SK-N-SH (cell line): Measurements from ENCODE around the gene SMAP2.

Source experiments
- CHD2 ChIP-seq: fragments of 150-350 bp; IDR thresholded peaks from 2 replicates; pipeline ENCODE4 v1.6.1; 2018; ENCODE audit warnings: low read length; ENCODE audit not compliant: partially characterized antibody
- CTCF ChIP-seq: fragments of 200-600 bp; sonication (generic); IDR thresholded peaks from 2 replicates; pipeline ENCODE4 v1.6.1; 2017; ENCODE audit warnings: antibody characterized with exemption, mild to moderate bottlenecking, moderate library complexity
- EP300 ChIP-seq, 2 experiments: IDR thresholded peaks; 2 replicates each; pipeline versions ENCODE4 v1.4.0 to v1.6.1; 2012; ENCODE audit warnings: borderline replicate concordance in 1 of 2, low read depth in 1 of 2, low read length in 1 of 2
- EZH2phosphoT487 ChIP-seq: fragments of 200-600 bp; sonication (generic); IDR thresholded peaks from 2 replicates; pipeline ENCODE4 v1.6.1; 2017; ENCODE audit warnings: low read depth, mixed run types, mild to moderate bottlenecking, antibody characterized with exemption, moderate library complexity, borderline replicate concordance
- MXI1 ChIP-seq: IDR thresholded peaks from 2 replicates; pipeline ENCODE4 v1.6.1; 2012; ENCODE audit warnings: mild to moderate bottlenecking, low read depth, low read length, improper control_type of control experiment
- NFIC ChIP-seq: IDR thresholded peaks from 2 replicates; pipeline ENCODE4 v1.4.0; 2012; ENCODE audit warnings: borderline replicate concordance
- TAF1 ChIP-seq: IDR thresholded peaks from 2 replicates; pipeline ENCODE4 v1.6.1; 2012; ENCODE audit warnings: low read depth, mild to moderate bottlenecking, low read length, moderate library complexity, borderline replicate concordance
- ZBTB33 ChIP-seq: IDR thresholded peaks from 2 replicates; pipeline ENCODE4 v1.4.0; 2012; ENCODE audit warnings: low read depth, borderline replicate concordance

GRCh38 chr1:40372658-40373322 is 737 bp upstream of the SMAP2 start:
- TF ChIP-seq CHD2 (no peak), CTCF (no peak), EP300 (IDR thresholded peaks at IDR 0.05; ENCODE audit: borderline replicate concordance in 1 of 2, low read depth in 1 of 2, low read length in 1 of 2) (no peak), TAF1 (no peak), NFIC (0 out of 2 replicates have a peak, but pooled peaks have one; percentile 20), MXI1 (no peak), EZH2phosphoT487 (no peak), ZBTB33 (no peak)
